LHCN-M2 (cell line): ENCODE results near the gene FAAP20. TPM values are rescaled to one million over a fixed set of nuclear protein-coding genes. Genes with fewer than 3 reads are reported as not detected.

Experiments used
- DNase-seq: peaks from one replicate; pipeline ENCODE4 v3.0.0-alpha.2; 2012; ENCODE audit warnings: low read depth
- total RNA-seq: library from RNA; depleted of rRNA; stranded (reverse); fragments of >200 nt; gene quantifications from 2 replicates; pipeline ENCODE4 v1.2.3, GENCODE V29; 2014

Gene FAAP20
- total RNA-seq, 1 experiment from 2014 or later, result 47.5 TPM

GRCh38 chr1:2195785-2196184 is 1.2 kb upstream of the FAAP20 start:
- no peak for DNase-seq

- peak; percentile 80 for DNase-seq
Observed at GRCh38 chr1:2194898-2195673, 514 bp upstream of the FAAP20 start.

GRCh38 chr1:2193514-2194281 is 874 bp downstream of the FAAP20 start:
- DNase-seq, result no peak

- DNase-seq, result no peak
Observed at GRCh38 chr1:2192031-2192995, 2.3 kb downstream of the FAAP20 start.

- DNase-seq, result no peak
Observed at GRCh38 chr1:2190491-2190976, 4.0 kb downstream of the FAAP20 start.

GRCh38 chr1:2189459-2190425 is 4.8 kb downstream of the FAAP20 start:
- DNase-seq, result peak; percentile 92

- DNase-seq, result no peak
Observed at GRCh38 chr1:2188336-2188735, 6.2 kb downstream of the FAAP20 start.

- DNase-seq, result no peak
Observed at GRCh38 chr1:2187619-2188018, 7.0 kb downstream of the FAAP20 start.

GRCh38 chr1:2186901-2187300 is 7.7 kb downstream of the FAAP20 start:
- no peak for DNase-seq

GRCh38 chr1:2185880-2186855 is 8.4 kb downstream of the FAAP20 start:
- DNase-seq, result no peak

GRCh38 chr1:2184934-2185333 is 9.6 kb downstream of the FAAP20 start:
- no peak for DNase-seq

- no peak for DNase-seq
Observed at GRCh38 chr1:2184531-2184930, 10.0 kb downstream of the FAAP20 start.

GRCh38 chr1:2183937-2184334 is 10.6 kb downstream of the FAAP20 start:
- no peak for DNase-seq

- DNase-seq, result no peak
Observed at GRCh38 chr1:2182376-2182775, 12.2 kb downstream of the FAAP20 start.

- no peak for DNase-seq
Observed at GRCh38 chr1:2181752-2182151, 12.8 kb downstream of the FAAP20 start.

- DNase-seq, result no peak
Observed at GRCh38 chr1:2181271-2181670, 13.3 kb downstream of the FAAP20 start.

- DNase-seq, result no peak
Observed at GRCh38 chr1:2180297-2181245, 14.0 kb downstream of the FAAP20 start.
